Endothelial cell of umbilical vein (primary cell): ENCODE results near the gene OLAH. TPM values are rescaled to one million over a fixed set of nuclear protein-coding genes. Genes with fewer than 3 reads are reported as not detected.

Source experiments
- BruUV-seq: library from RNA; stranded (reverse); fragments of 400-500 nt; replicated peaks from 2 replicates; lab custom pipeline; 2021; lab: Mats Ljungman, UMichigan
- CTCF ChIA-PET: fragments of 300-600, 350-600 bp; sonication (Branson Sonifier 250); formaldehyde crosslinking; loops from one replicate; lab custom pipeline; 2021; ENCODE audit warnings: antibody characterized with exemption, inconsistent platforms; lab: Charles Lee
- POLR2A ChIA-PET: fragments of 300-600, 350-600 bp; sonication (Branson Sonifier 250); formaldehyde crosslinking; loops from one replicate; lab custom pipeline; 2021; ENCODE audit warnings: antibody characterized with exemption, inconsistent platforms; lab: Charles Lee
- DNase-seq: peaks from one replicate; pipeline ENCODE4 v3.0.0-alpha.2; 2011; ENCODE audit warnings: low read depth, low spot score
- FAIRE-seq: peaks from 2 replicates; lab custom pipeline; 2011; peaks lifted over from hg19 to GRCh38; lab: Jason Lieb, UNC
- H2AFZ ChIP-seq: 2 replicates; pipeline ENCODE4 v1.6.0; 2012; ENCODE audit warnings: low read depth, low read length, control low read depth, inconsistent platforms
- H3K27ac ChIP-seq: 2 replicates; pipeline ENCODE4 v1.5.1; 2011; ENCODE audit warnings: low read depth, mild to moderate bottlenecking, control low read depth, low read length, moderate library complexity; ENCODE audit not compliant: insufficient read depth
- H3K27me3 ChIP-seq, 2 experiments: 2 replicates each; pipeline versions ENCODE4 v1.6.0 to v1.6.1; 2011; ENCODE audit warnings: low read length in 2 of 2, mixed read lengths in 1 of 2; ENCODE audit not compliant: control insufficient read depth in 2 of 2, insufficient read depth in 2 of 2
- H3K36me3 ChIP-seq, 2 experiments: 2 replicates in 1 of 2; 3 replicates in 1 of 2; pipeline ENCODE4 v1.5.1; 2011; ENCODE audit warnings: low read length in 2 of 2, mild to moderate bottlenecking in 1 of 2, moderate library complexity in 1 of 2; ENCODE audit not compliant: control insufficient read depth in 2 of 2, insufficient read depth in 2 of 2; ENCODE audit errors: extremely low read depth in 1 of 2
- H3K4me1 ChIP-seq: 3 replicates; pipeline ENCODE4 v1.5.1; 2011; ENCODE audit warnings: mild to moderate bottlenecking, low read length; ENCODE audit not compliant: control insufficient read depth, insufficient read depth; ENCODE audit errors: extremely low read depth
- H3K4me2 ChIP-seq: 2 replicates; pipeline ENCODE4 v1.6.1; 2011; ENCODE audit warnings: low read length, control low read depth, mixed read lengths; ENCODE audit not compliant: insufficient read depth
- H3K4me3 ChIP-seq, 3 experiments: fragments of 200-600 bp in 1 of 3; sonication (generic), shearing (Covaris generic) in 1 of 3; replicated peaks in 1 of 3; 2 replicates each; pipeline ENCODE4 v1.5.1; 2011 to 2016; ENCODE audit warnings: control low read depth in 3 of 3, low read length in 3 of 3, mild to moderate bottlenecking in 2 of 3, inconsistent platforms in 1 of 3, low read depth in 1 of 3, moderate library complexity in 1 of 3; ENCODE audit not compliant: insufficient read depth in 1 of 3
- H3K79me2 ChIP-seq: 2 replicates; pipeline ENCODE4 v1.6.0; 2012; ENCODE audit warnings: low read length, inconsistent platforms; ENCODE audit not compliant: control insufficient read depth, insufficient read depth
- H3K9ac ChIP-seq: replicated peaks from 2 replicates; pipeline ENCODE3; 2011; ENCODE audit warnings: low read length, control low read depth; ENCODE audit not compliant: insufficient read depth; ENCODE audit errors: extremely low read depth
- H3K9me1 ChIP-seq: replicated peaks from 3 replicates; pipeline ENCODE4 v1.6.0; 2011; ENCODE audit warnings: mild to moderate bottlenecking, low read length; ENCODE audit not compliant: control insufficient read depth, insufficient read depth; ENCODE audit errors: extremely low read depth
- H3K9me3 ChIP-seq: replicated peaks from 2 replicates; pipeline ENCODE4 v1.5.1; 2012; ENCODE audit warnings: low read length, inconsistent platforms; ENCODE audit not compliant: control insufficient read depth, insufficient read depth
- H4K20me1 ChIP-seq: replicated peaks from 2 replicates; pipeline ENCODE3; 2011; ENCODE audit warnings: mild to moderate bottlenecking, low read length; ENCODE audit not compliant: control insufficient read depth, insufficient read depth; ENCODE audit errors: extremely low read depth
- CTCF ChIP-seq, 2 donors: IDR thresholded peaks; 1 replicate in 1 of 2; 2 replicates in 1 of 2; pipeline ENCODE4 v1.5.1; 2011; ENCODE audit warnings: low read length in 2 of 2, mild to moderate bottlenecking in 2 of 2, moderate library complexity in 2 of 2, control low read depth in 1 of 2, inconsistent platforms in 1 of 2, low read depth in 1 of 2; ENCODE audit not compliant: insufficient read depth in 1 of 2; ENCODE audit errors: extremely low read depth in 1 of 2
- EZH2 ChIP-seq: IDR thresholded peaks from 2 replicates; pipeline ENCODE4 v1.6.1; 2012; ENCODE audit warnings: borderline replicate concordance, low read depth, mild to moderate bottlenecking, moderate library complexity, low read length, inconsistent platforms; ENCODE audit not compliant: severe bottlenecking
- FOS ChIP-seq: IDR thresholded peaks from 2 replicates; pipeline ENCODE4 v1.6.1; 2011; ENCODE audit warnings: mild to moderate bottlenecking, low read length, moderate library complexity, borderline replicate concordance; ENCODE audit not compliant: insufficient read depth
- GATA2 ChIP-seq: IDR thresholded peaks from 2 replicates; pipeline ENCODE4 v1.7.0; 2011; ENCODE audit warnings: low read depth, mild to moderate bottlenecking, moderate library complexity, mixed read lengths, low read length; ENCODE audit not compliant: insufficient read length, insufficient read depth
- JUN ChIP-seq: IDR thresholded peaks from 2 replicates; pipeline ENCODE4 v1.6.1; 2011; ENCODE audit warnings: borderline replicate concordance, low read depth; ENCODE audit not compliant: insufficient read length, insufficient read depth
- MAX ChIP-seq: IDR thresholded peaks from 2 replicates; pipeline ENCODE4 v1.6.1; 2011; ENCODE audit not compliant: insufficient read depth, insufficient read length
- MYC ChIP-seq: IDR thresholded peaks from one replicate; pipeline ENCODE4 v1.6.1; 2011; ENCODE audit warnings: mild to moderate bottlenecking, low read depth, low read length
- POLR2A ChIP-seq: IDR thresholded peaks from 2 replicates; pipeline ENCODE4 v1.6.1; 2012; ENCODE audit warnings: low read depth, mild to moderate bottlenecking, control low read depth, low read length
- POLR2AphosphoS5 ChIP-seq: IDR thresholded peaks from 2 replicates; pipeline ENCODE4 v1.6.1; 2012; ENCODE audit warnings: low read depth, mild to moderate bottlenecking, control low read depth, low read length, moderate library complexity; ENCODE audit not compliant: insufficient read depth
- dilution Hi-C: fragments of 300-500 bp; cut with MboI; formaldehyde crosslinking; loops from one replicate; pipeline ENCODE4 v1.15.0; 2019; ENCODE audit warnings: low sequenced_read_pairs; ENCODE audit not compliant: extremely low pct_ligation_motif_present
- intact Hi-C: fragments of 100-400 bp; cut with micrococcal nuclease; formaldehyde crosslinking; loops from one replicate; pipeline ENCODE4 v1.10.0; 2022
- polyA plus RNA-seq, 4 experiments: library from polyadenylated mRNA; depleted of rRNA in 3 of 4; stranded (reverse) in 3 of 4; unstranded in 1 of 4; fragments of >200 nt; gene quantifications; 2 replicates each; pipeline versions ENCODE4 v1.2.1 to v1.2.3, GENCODE V29; 2011 to 2012; ENCODE audit warnings: missing spikeins in 1 of 4
- total RNA-seq: library from RNA; stranded (reverse); gene quantifications from 2 replicates; pipeline ENCODE4 v1.2.3, GENCODE V29; 2021

OLAH gene
- total and polyA plus RNA-seq, 2 donors (not counting 3 experiments of a cell fraction or from before 2014, with no cell fraction given) = 0.26 to 0.51 TPM

- H3K79me2 ChIP-seq = no peaks in the 10 kb centered on the region
- POLR2A ChIA-PET = no interaction called here
- H3K27me3 ChIP-seq = peaks cover 0 to 5% of the 10 kb centered on the region in 2 experiments
- H4K20me1 ChIP-seq = no peaks in the 10 kb centered on the region
- no peak overlapping the region for H3K27ac ChIP-seq
- DNase-seq = no peak
- H3K36me3 ChIP-seq = no peaks in the 10 kb centered on the region
- H2AFZ ChIP-seq = no peak overlapping the region
- H3K4me1 ChIP-seq = no peaks in the 10 kb centered on the region
- dilution Hi-C loops (no loop called here), intact Hi-C loops (no loop called here)
- H3K4me2 ChIP-seq = no peak overlapping the region
- CTCF ChIA-PET = no interaction called here
- TF ChIP-seq MYC = no peak
- no peak for TF ChIP-seq FOS
- TF ChIP-seq POLR2A = no peak
- no peak for TF ChIP-seq CTCF (IDR thresholded peaks at IDR 0.05; ENCODE audit: extremely low read depth in 1 of 2, insufficient read depth in 1 of 2, low read depth in 1 of 2, low read length in 2 of 2)
- no peak for TF ChIP-seq POLR2AphosphoS5
- TF ChIP-seq EZH2 = no peak
- no peak for TF ChIP-seq MAX
- TF ChIP-seq JUN = no peak
- TF ChIP-seq GATA2 = no peak
- H3K9ac ChIP-seq = no peak overlapping the region
- no peak overlapping the region for H3K4me3 ChIP-seq
- no TSS peak for BruUV-seq
- H3K9me3 ChIP-seq = no peaks in the 10 kb centered on the region
- no peaks in the 10 kb centered on the region for H3K9me1 ChIP-seq
- no peak for FAIRE-seq
Observed at GRCh38 chr10:15053061-15053460, 9.3 kb downstream of the OLAH start.
